Fibroblast of the aortic adventitia (primary cell): ENCODE measurements around the gene TC2N. TPM values are rescaled to one million over a fixed set of nuclear protein-coding genes. Genes with fewer than 3 reads are reported as not detected.
"Not testable (repeated sequence)": the region's sequence is repeated elsewhere in the genome, so short reads cannot be mapped to it uniquely, and the experiment has no call there.

ENCODE experiments used
- DNase-seq: peaks from one replicate; pipeline ENCODE4 v3.0.0-alpha.2; 2010; ENCODE audit warnings: low read depth
- H3K4me3 ChIP-seq: 2 replicates; pipeline ENCODE4 v1.5.1; 2011; ENCODE audit warnings: low read depth, mild to moderate bottlenecking, control low read depth, low read length, moderate library complexity
- total RNA-seq: library from RNA; depleted of rRNA; stranded (reverse); fragments of >200 nt; gene quantifications from 2 replicates; pipeline ENCODE4 v1.2.3, GENCODE V29; 2012; ENCODE audit warnings: low replicate concordance
- TF ChIP-seq, protein P1 (sequence below): IDR thresholded peaks from 2 replicates; pipeline ENCODE4 v1.5.1; 2011; ENCODE audit warnings: mild to moderate bottlenecking, low read length, control low read depth, inconsistent platforms; ENCODE audit not compliant: insufficient read depth

The TC2N gene
- total RNA-seq, 1 donor: 1.6 TPM

DNA sequence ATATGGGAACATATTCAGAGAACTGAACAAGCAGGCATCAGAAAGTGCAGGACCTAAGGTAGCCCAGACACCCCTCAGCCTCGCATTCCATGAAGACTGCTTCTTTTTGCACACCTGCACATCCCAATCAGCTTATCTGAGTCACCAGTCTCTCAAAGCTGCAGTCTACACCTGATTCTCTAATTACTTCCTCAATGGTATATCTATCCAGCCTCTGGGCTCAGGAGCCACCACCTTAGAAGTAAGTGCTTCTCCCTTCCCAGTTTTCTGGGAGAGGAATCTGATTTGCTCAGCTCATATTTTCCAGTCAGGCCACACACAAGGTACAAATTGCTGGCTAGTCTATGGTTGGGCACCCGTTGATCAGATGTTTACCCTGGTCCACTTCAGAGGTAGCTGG, 21.7 kb downstream of the TC2N start:
- TF ChIP-seq, protein P1, sequence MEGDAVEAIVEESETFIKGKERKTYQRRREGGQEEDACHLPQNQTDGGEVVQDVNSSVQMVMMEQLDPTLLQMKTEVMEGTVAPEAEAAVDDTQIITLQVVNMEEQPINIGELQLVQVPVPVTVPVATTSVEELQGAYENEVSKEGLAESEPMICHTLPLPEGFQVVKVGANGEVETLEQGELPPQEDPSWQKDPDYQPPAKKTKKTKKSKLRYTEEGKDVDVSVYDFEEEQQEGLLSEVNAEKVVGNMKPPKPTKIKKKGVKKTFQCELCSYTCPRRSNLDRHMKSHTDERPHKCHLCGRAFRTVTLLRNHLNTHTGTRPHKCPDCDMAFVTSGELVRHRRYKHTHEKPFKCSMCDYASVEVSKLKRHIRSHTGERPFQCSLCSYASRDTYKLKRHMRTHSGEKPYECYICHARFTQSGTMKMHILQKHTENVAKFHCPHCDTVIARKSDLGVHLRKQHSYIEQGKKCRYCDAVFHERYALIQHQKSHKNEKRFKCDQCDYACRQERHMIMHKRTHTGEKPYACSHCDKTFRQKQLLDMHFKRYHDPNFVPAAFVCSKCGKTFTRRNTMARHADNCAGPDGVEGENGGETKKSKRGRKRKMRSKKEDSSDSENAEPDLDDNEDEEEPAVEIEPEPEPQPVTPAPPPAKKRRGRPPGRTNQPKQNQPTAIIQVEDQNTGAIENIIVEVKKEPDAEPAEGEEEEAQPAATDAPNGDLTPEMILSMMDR: no peak
- DNase-seq: no peak

DNA sequence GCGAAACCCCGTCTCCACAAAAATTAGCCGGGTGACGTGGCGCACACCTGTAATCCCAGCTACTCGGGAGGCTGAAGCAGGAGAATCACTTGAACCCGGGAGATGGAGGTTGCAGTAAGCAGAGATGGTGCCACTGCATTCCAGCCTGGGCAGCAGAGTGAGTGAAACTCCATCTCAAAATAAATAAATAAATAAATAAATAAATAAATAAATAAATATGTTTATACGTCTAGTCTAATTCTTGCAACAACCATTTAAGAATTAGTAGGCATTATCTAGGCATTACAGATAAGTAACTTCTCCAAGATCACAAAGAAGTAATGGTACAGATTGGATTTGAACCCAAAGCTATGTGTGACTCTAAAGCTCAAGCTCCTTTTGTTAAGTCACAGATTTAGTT, 22.3 kb downstream of the TC2N start:
- DNase-seq, H3K4me3 ChIP-seq: not testable (repeated sequence)

More for the DNA sequence above, 21.7 kb downstream of the TC2N start:
- H3K4me3 ChIP-seq: no peak overlapping the region

- TF ChIP-seq, protein P1: no peak
- no peak for DNase-seq
Measured at GRCh38 chr14:91844029-91844428, 23.3 kb downstream of the TC2N start.

DNA sequence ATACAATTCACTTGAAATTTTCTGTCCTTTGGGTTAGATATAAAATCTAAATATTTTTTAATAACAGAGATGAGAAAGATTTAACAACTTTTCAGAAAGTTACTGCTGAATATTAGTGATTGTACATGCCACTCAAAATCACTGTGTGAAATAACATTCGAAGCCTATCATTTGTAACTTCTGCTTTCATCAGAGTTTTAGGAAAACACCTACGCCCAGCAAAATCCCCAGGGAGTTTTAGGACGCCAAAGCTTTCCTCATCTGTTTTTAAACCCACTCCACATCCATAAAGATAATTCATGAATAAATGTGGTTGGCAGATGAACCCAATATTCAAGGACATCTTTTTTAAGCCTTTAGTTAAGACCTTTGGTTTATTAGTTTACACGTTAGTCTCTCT, 23.9 kb downstream of the TC2N start:
- DNase-seq: no peak
- H3K4me3 ChIP-seq: no peak overlapping the region
- TF ChIP-seq, protein P1: no peak

More at GRCh38 chr14:91844029-91844428, 23.3 kb downstream of the TC2N start:
- no peak overlapping the region for H3K4me3 ChIP-seq

- H3K4me3 ChIP-seq: no peak overlapping the region
- peak; percentile 14 for DNase-seq
- TF ChIP-seq, protein P1: no peak
Measured at GRCh38 chr14:91841065-91841464, 26.3 kb downstream of the TC2N start.

DNA sequence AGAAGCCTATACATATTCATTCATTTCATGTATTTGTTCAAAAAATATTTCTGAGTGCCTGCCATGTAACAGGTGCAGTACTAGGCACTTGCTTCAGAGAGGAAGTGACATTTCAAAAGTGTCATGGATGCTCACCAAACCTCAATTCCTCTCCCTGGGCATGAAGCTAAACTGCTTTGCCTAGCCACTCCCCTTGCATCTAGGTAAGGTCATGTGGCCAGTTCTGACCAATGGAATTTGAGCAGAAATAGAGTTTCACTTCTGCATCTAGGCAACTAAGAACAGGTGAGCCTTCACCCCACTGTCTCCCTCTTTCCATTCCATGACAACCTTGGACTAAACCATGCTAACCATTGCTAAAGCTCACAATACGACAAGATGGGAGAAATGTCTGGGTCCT, 27.6 kb downstream of the TC2N start:
- no peak overlapping the region for H3K4me3 ChIP-seq
- DNase-seq: no peak
- TF ChIP-seq, protein P1: no peak

DNA sequence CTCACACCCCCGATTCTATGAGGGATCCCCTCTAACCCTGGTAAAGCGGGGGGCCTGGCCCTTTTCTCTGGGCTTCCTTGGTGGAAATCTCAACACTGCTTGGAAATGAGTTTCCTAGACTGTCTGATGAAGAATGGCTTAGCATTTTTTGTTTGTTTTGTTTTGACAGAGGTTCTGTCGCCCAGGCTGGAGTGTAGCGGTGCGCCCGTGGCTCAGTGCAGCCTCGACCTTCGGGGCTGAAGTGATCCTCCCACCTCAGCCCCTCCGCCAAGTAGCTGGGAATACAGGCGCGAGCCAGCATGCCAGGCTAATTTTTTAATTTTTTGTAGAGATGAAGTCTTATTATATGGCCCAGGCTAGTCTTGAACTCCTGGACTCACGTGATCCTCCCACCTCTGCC, 30.3 kb downstream of the TC2N start:
- TF ChIP-seq, protein P1: no peak
- H3K4me3 ChIP-seq: no peak overlapping the region

More for the DNA sequence above, 30.3 kb downstream of the TC2N start:
- no peak for DNase-seq
